OCI-M1 (cell line): ENCODE results near the gene CYBRD1.
"Not testable (repeated sequence)": the region's sequence is repeated elsewhere in the genome, so short reads cannot be mapped to it uniquely, and the experiment has no call there.

Source experiments
- DNase-seq: peaks from one replicate; lab custom pipeline; 2025; lab: John Stamatoyannopoulos, UW

CYBRD1 gene

DNA sequence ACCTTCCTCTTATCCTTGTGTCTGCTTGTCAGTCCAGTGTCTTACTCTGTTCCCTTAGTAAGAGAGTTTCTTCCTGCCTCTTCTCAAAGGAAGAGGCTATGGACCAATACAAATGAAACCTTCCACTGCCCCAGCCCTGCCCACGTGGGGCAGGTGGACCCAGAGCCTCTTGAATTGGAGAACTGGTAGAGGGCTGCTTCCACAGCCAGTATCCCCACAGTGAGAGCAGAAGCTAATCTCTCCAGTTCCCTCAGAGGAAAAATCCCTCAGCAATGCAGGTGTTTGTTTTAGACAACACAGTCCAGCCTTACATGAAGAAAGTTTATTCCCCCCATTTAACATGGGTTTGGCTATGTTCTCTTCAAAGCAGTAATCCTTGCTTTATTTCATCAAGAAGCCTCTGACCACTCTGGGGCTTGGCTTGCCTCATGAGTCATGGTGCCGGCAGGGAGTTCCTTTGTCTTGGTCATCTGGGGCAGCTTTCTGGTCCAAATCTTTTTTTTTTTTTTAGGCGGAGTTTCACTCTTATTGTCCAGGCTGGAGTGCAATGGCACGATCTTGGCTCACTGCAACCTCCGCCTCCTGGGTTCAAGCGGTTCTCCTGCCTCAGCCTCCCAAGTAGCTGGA lies 6.5 kb upstream of the CYBRD1 start:
- no peak for DNase-seq

DNA sequence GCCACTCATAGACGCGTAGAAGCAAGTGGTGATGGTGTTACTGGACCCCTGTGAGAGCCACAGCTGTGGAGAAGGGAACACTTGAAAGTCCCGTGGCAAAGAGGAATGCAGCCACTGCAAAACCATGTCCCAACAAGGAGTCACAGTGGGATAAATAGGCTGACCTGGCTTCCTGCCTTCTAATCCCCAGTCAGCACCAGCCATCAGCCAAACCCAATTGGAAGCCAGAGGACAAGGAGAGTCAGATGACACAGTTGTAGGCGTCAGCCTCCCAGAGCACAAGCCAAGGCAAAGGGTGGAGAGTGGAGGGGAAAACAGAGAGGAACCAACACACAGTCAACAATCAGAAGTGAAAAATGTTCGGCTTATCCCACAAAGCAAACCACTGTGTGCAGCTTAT lies 5.5 kb upstream of the CYBRD1 start:
- DNase-seq = no peak

DNA sequence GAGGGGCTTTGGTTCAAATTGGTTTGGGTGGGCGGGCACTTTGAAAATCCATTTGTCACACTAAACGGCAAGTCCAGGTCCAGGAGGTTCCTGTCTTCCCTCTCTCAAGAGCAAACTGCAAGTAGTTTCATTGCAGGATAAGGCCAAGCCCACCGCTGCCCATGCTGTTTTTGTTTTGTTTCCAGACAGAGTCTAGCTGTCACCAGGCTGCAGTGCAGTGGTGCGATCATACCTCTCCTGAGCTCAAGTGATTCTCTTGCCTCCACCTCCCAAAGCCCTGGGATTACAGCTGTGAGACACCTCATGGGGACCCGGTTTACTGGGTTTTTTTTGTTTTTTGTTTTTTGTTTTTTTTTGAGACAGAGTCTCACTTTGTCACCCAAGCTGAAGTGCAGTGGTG lies 1.8 kb upstream of the CYBRD1 start:
- no peak for DNase-seq

DNA sequence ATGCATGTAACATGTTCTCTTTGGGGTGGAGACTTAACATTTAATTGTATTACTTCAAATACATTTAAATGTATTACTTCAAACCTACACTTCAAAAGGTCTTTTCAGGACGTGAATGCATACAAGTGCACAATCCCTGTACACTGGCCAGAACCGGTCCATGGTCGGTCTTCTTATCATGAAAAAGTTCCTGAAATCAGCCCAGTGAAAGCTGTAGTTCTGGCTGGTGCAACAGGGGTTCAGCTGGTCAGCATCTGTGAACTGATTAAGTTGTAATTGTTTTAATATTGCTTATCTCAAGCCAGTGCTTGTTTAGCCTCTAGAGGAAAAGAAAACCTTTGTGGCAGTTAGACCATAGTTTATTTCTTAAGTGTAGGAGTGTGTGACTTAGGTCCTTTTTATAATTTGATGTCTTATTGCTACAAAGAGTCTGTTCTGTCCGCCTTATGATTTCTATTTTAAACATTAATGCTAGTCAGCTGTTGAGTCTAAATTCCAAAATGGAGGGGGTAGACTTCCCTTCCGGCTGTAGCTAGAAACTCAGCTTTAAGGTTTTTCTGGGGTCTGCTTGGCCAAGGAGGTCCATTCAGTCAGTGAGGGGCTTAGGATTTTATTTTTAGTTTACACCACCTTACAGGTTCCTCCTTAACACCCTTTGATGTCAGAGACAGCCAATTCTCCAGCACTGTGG lies 768 bp upstream of the CYBRD1 start:
- peak; percentile 79 for DNase-seq

DNA sequence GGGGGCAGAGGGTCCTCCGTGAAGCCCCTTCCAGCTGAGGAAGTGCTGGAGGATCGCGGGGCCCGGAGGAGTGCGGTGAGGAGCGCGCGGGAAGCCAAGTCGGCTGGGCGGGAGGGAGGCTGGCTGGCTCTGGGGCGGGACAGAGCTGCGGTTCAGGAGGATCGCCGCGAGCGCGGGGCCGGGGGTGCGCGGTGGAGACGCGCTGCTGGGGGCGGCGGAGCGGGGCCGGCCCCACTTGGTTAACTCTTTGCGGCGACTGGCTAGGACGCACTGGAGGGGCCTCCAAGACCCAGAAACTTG lies 464 bp downstream of the CYBRD1 start:
- peak; percentile 70 for DNase-seq

DNA sequence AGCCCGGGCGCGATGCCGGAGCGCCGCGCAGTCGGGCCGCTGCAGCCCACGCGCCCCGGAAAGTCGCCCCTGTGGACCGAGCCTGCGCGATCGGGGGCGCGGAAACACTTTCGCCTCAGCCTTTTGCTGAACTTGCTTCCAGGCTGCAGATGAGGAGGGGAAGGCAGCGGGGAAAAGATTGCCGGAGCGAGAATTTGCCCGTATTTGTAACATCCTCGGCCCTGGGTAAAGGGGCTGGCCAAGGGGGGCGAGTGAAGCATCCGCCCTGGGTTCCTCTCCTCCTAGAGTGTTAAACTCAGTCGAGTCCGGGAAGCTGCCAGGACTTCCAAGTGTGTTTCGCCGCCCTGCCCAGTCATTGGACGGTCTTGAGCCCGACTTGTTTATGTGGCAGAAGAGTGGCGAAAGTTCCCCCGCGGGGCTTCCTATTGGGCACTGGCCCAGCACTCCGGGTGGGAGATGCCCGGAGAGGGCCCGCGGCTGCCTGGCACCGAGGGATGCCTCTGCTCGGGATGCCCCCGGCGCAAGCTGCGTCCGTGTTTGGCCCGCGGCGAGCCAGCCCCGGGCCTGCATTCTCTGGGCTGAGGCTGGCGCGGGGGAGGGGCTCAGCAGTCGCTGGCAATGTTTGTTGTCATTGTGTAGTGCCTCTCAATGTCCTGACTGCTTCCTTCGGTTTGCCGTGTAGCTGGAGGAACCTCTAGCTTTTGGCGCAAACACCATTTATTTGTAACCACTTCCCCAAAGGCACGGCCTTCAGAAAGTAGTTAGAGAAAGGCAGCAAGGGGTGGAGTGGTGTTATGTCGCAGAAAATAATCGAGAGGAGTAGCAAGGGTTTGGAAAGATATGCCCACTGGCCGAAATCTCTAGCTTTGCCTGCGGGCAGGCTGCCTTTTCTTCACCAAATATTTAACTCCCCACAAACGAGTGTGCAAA lies 1.1 kb downstream of the CYBRD1 start:
- DNase-seq = peak; percentile 90

DNA sequence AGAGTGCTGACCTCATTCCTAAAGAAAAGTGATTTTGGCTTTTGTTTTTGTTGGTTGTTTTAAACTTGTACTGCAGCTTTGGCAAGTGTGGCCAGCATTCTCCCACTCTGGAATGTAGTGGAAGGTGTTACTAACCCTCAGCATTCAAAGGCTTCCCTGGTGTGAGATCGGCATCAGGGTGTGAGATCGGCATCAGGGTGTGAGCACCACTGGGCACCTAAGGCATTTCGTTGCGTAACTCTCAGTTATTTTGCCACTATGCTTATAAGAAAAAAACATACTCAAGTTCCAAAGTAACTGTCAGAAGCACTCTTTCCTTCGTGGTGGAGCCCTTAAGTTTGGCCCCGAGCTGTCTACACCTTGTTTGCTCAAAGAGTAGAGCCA lies 1.7 kb downstream of the CYBRD1 start:
- DNase-seq = no peak

DNA sequence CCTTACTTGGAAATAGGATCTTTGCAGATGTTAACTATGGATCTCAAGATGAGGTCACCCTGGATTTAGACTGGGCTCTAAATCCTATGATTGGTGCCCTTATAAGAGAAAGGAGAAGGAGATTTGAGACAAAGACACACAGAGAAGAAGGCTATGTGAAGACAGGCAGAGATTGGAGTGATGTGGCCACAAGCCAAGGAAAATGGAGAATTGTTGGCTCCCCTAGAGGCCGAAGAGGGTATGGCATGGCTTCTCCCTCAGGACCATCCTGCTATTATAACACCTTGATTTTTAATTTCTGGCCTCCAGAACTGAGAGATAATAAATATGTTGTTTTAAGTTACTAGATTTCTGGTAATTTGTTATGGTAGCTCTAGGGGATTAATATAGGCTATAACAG lies 7.6 kb downstream of the CYBRD1 start:
- peak; percentile 61 for DNase-seq

DNA sequence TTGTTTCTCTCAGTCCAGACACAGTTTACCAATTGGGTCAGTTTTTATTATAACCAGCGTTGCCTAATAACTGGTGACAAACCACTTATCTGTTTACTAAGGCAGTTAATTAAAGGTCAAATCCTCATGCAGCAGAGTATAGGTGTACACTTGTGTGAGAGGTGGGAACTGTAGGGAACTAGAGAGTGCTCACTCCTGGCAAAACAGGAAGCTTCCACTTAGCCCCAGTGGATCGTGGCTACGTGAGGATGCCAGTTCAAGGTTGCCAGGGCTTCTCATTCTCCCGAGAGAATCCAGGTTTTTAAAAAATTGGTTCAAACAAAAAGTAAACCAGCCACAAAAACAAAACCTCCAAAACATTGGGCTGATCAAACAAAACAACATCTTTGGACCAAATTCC lies 8.1 kb downstream of the CYBRD1 start:
- no peak for DNase-seq

DNA sequence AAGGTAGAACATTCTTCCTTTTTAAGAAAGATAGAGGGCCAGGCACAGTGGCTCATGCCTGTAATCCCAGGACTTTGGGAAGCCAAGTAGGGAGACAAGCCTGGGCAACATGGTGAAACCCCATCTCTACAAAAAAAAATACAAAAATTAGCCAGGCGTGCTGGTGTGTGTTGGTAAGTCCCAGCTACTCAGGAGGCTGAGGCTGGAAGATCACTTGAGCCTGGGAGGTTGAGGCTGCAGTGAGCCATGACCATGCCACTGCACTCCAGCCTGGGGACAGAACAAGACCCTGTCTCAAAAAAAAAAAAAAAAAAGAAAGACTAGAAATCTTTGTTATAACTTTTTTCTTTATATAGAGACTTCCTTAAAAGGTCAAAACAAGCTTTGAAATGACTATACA lies 8.6 kb downstream of the CYBRD1 start:
- not testable (repeated sequence) for DNase-seq

DNA sequence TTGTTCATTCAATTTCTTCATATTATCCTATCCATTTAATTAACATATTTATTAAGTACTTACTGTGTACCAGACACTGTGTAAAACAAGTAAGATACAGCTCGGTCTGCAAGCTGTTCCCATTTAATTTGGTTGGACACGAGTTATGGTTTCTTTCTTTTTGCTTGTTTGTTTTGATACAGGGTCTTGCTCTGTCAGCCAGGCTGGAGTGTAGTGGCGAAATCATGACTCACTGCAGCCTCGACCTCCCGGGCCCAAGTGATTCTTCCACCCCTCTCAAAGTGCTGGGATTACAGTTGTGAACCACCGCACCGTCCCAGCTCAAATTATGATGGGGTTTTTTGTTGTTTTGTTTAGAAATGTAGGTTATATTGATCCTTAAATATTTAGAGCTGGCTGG lies 9.0 kb downstream of the CYBRD1 start:
- DNase-seq = no peak

DNA sequence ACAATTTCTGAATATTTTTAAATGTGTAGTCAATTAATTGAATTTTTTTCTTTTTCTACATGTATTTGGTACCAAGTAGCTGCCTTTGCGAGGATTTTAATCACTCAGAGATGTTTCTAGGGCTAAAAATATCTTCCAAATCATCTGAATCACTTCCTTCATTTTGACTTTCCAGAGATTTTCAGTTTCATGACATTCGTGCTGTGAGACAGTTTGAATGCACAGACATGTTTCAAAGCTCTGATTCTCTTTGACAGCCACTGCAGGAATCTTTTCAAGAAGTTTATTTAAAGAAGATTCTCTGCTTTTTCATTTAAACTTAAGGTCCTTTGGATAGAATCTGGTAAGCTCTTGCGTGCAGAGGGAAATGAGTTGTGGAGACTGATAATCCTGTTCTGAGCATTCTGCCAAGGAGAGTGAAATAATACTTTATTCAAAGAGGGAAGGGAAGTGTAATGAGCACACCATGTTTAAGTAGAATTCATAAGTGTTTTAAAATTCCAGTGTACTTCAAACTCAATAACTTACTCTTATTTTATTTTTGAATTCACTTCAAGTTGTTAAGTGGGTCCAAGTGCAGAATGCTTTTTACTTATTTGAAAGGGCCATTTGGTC lies 9.7 kb downstream of the CYBRD1 start:
- DNase-seq = no peak

DNA sequence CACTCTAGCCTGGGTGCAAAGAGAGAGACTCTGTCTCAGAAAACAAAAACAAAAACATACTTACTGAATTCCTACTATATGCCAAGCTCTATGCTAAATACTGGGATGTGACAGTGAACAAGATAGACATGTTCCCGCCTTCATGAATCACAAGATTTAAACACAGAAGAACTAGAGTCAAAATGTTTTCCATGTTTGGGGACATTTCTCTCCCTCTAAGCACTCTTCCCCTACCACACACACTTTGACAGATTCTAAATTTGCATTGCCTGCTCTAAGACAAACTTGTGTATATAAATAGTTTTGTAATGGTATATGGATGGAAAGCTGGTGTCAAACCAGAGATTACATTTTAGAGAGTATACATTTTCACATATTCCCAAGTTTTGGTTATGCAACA lies 11.1 kb downstream of the CYBRD1 start:
- DNase-seq = no peak

DNA sequence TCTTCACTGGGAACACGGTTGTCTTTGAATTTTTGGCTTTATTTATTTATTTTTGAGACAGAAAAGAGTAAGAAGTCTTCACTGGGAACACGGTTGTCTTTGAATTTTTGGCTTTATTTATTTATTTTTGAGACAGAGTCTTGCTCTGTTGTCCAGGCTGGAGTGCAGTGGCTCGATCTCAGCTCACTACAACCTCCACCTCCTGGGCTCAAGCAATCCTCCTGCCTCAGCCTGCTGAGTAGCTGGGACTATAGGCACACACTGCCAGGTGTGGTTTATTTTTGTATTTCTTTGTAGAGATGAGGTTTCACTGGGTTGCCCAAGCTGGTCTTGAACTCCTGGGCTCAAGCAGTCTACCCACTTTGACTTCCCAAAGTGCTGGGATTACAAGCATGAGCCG lies 13.3 kb downstream of the CYBRD1 start:
- DNase-seq = not testable (repeated sequence)

DNA sequence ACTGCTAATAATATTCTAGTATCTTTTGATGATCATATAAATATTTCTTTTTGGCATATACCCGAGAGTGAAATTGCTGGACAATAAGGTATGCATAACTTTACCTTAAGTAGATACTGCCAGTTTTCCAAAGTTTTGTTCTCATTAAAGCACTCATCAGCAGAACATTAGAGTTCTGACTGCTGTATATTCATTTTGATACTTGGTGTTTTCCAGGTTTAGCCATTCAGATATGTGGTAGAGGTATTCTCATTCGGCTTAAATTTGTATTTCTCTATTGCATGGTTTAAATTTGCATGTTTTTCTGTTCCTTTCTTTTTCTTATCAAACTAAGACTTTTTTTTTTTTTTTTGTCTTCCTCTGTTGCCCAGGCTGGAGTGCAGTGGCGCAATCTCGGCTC lies 18.2 kb downstream of the CYBRD1 start:
- no peak for DNase-seq

DNA sequence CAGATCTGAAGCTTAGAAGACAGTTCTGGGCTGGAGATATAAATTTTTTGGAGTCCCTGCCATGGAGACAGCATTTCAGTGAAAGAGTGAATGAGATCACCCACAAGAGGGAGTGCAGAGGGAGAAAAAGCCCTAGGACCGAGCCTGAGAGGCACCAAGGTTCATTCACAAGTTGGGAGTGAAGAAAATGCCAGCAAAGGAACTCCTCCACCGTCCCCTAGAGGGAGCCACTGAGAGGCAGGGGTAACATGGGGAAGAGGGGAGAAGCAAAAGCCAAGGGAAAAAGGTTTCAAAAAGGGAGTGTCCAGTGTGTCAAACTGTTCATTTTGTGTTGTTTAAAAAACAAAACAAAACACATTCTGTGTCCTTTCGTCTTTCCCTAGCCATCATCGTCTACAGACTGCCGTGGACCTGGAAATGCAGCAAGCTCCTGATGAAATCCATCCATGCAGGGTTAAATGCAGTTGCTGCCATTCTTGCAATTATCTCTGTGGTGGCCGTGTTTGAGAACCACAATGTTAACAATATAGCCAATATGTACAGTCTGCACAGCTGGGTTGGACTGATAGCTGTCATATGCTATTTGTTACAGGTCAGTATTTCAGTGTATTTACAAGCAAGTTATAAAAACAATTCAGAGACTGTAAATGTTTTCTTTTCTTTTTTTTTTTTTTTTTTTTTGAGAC lies 19.1 kb downstream of the CYBRD1 start:
- DNase-seq = peak; percentile 79

DNA sequence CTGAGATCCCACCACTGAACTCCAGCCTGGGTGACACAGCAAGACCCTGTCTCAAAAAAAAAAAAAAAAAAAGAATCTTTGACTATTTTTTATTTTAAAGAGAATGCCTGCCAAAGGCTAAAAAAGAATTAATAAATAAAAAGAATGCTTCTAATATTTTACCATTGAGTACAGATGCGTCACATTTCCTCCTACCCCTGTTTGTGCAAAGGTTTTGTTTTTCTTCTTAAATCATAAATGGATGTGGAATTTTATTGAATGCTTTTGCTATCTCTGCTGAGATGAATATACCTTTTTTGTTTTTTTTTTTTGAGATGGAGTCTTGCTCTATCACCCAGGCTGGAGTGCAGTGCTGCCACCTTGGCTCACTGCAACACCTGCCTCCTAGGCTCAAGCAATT lies 22.8 kb downstream of the CYBRD1 start:
- DNase-seq = no peak

DNA sequence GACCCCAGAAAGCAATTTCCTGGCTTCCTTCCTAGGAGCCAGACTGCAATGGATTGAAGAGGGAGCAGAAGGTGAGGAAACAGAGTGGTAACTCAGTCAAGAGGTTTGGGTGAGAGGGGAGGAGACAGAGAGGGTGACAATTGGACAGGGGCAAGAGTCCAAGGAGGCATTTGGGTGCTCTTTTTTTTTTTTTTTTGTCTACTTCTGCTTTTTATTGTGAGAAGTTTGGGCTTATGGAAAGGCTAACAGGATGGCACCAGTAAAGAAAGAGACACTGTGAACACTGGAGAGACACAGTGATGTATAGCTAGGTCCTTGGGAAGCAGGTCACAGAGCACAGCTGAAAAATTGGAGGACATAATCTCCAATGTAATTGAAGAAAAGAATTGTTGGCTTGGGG lies 25.0 kb downstream of the CYBRD1 start:
- DNase-seq = peak; percentile 54

DNA sequence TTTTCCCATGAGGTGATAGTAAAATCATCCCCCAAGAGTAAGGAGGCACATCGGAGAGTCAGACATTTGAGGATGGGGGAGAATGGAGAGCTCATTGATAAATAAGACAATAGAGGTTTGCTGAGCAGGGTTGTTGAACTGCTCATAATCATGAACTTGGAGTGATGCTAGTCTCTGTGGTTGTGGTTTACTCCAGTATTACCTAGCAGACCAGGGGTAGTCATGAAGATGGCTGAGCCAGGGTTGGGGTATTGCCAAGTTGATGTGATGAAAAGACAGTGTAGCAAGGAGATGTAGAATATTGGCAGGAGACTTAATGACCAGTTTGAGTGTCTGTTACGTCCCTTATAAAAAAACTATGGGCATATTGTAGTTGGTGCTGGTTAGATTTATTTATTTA lies 25.4 kb downstream of the CYBRD1 start:
- no peak for DNase-seq

DNA sequence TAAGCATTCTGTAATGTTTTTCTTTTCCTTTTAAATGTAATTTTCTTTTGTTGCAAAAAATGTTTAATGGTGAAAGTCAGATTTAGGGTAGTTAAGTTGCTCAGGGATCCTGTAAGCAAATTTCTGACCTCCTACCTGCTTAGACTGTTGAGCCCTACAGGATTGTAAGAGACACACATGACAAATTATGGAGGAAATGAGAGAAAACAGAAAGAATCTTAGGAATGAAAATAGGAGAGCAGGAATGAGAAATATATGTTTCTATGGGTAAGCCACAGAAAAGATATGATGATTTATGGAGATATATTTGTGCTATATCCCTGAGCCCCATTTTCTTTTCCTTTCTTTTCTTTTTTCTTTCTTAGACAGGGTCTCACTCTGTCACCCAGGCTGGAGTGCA lies 28.3 kb downstream of the CYBRD1 start:
- DNase-seq = no peak

DNA sequence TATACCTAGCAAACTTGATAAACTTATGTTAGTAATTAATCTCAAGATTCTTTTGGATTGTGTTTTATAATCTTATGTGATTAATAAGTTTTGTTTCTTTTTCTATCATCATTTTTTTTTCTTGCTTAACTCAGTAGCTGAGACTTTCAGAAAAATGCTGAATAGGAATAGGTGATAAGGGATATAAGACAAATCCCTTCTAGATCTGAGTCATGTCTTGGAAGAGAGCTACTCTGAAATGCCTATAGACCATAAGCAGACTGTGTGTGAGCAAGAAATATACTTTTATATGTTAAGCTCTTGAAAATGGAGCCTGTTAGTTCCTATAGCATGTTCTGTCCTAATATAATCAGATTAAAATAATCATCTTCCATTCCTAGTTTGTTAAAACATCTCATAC lies 29.6 kb downstream of the CYBRD1 start:
- no peak for DNase-seq

DNA sequence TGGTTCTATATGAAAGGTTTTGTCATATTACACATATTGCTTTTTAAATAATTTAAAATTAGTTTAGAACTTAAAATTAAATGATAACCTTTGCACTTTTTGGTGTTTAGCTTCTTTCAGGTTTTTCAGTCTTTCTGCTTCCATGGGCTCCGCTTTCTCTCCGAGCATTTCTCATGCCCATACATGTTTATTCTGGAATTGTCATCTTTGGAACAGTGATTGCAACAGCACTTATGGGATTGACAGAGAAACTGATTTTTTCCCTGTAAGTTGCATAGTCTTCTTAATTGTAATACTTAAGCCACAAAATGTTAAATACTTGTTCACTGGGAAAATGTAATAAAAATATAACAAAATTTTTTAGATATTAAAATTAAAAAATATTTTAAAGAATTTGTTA lies 31.0 kb downstream of the CYBRD1 start:
- DNase-seq = no peak
